Measurements from ENCODE around the gene CPM. TPM values are rescaled to one million over a fixed set of nuclear protein-coding genes. Genes with fewer than 3 reads are reported as not detected.

Gene CPM
- total and polyA plus RNA-seq, 4 donors = 14.2 to 65.0 (median 24.0) TPM

- Histone ChIP-seq H3K36me3 (ENCODE audit: control insufficient read depth in 4 of 4, insufficient read depth in 3 of 4, low read depth in 1 of 4, low read length in 3 of 4) (no peaks in the 10 kb centered on the region), H3K27me3 (ENCODE audit: control insufficient read depth in 4 of 4, insufficient read depth in 4 of 4, low read length in 3 of 4) (no peaks in the 10 kb centered on the region), H3K9ac (ENCODE audit: low read depth in 1 of 2, low read length in 2 of 2) (no peak overlapping the region), H3K4me3 (ENCODE audit: low read depth in 1 of 3, low read length in 3 of 3) (no peak overlapping the region), H3K27ac (ENCODE audit: low read depth in 1 of 2, low read length in 2 of 2) (no peak overlapping the region), H3K9me3 (ENCODE audit: control insufficient read depth in 4 of 4, low read length in 3 of 4) (no peaks in the 10 kb centered on the region), H3K4me1 (ENCODE audit: control insufficient read depth in 4 of 4, insufficient read depth in 4 of 4, low read length in 3 of 4) (no peaks in the 10 kb centered on the region)
- no peak for DNase-seq (ENCODE audit: low spot score)
- 96% methylated on average over 7 of the region's 7 CpGs for WGBS
- TF ChIP-seq EGR1 (IDR thresholded peaks at IDR 0.05; ENCODE audit: low read depth in 2 of 2) = no peak
- TF ChIP-seq CTCF (IDR thresholded peaks at IDR 0.05; ENCODE audit: low read depth, low read length, missing input control) = no peak
- no peak for TF ChIP-seq RAD21 (IDR thresholded peaks at IDR 0.05)
- TF ChIP-seq MAX (IDR thresholded peaks at IDR 0.05) = no peak
- TF ChIP-seq YY1 (IDR thresholded peaks at IDR 0.05) = no peak
- no peak for TF ChIP-seq NR2F2 (IDR thresholded peaks at IDR 0.05)
- no peak for TF ChIP-seq SP1 (IDR thresholded peaks at IDR 0.05)
- no peak for TF ChIP-seq GABPA (IDR thresholded peaks at IDR 0.05 in 1 of 2, conservative IDR thresholded peaks at IDR 0.05 in 1 of 2)
- TF ChIP-seq FOXA1 (IDR thresholded peaks at IDR 0.05) = no peak
- no peak for TF ChIP-seq HNF4G (IDR thresholded peaks at IDR 0.05)
- TF ChIP-seq FOXA2 (IDR thresholded peaks at IDR 0.05) = no peak
- no peak for TF ChIP-seq REST (IDR thresholded peaks at IDR 0.05)
- no peak for TF ChIP-seq TAF1 (conservative IDR thresholded peaks at IDR 0.05)
- TF ChIP-seq JUND (IDR thresholded peaks at IDR 0.05) = no peak
- TF ChIP-seq RXRA (IDR thresholded peaks at IDR 0.05) = no peak
- no peak for TF ChIP-seq ATF3 (IDR thresholded peaks at IDR 0.05)
- TF ChIP-seq HNF4A (conservative IDR thresholded peaks at IDR 0.05) = no peak
- TF ChIP-seq ZBTB33 (IDR thresholded peaks at IDR 0.05) = no peak
These were observed 31.1 kb upstream of the CPM start for GRCh38 chr12:68963856-68964745.
